Brain microvascular endothelial cell (primary cell): Measurements from ENCODE around the gene ACTL7A.
"Not testable (repeated sequence)": the region's sequence is repeated elsewhere in the genome, so short reads cannot be mapped to it uniquely, and the experiment has no call there.

Experiments
- DNase-seq: peaks from one replicate; pipeline ENCODE4 v3.0.0-alpha.2; 2020
- H3K27ac ChIP-seq: fragments of 250-450 bp; sonication (Bioruptor Pico); 2 replicates; pipeline ENCODE4 v1.5.1; 2020; ENCODE audit warnings: mild to moderate bottlenecking, moderate library complexity
- H3K27me3 ChIP-seq: fragments of 250-450 bp; sonication (Bioruptor Pico); replicated peaks from 2 replicates; pipeline ENCODE4 v1.5.1; 2020; ENCODE audit warnings: mild to moderate bottlenecking
- H3K36me3 ChIP-seq: fragments of 250-450 bp; sonication (Bioruptor Pico); replicated peaks from 2 replicates; pipeline ENCODE4 v1.5.1; 2020; ENCODE audit warnings: mild to moderate bottlenecking
- H3K4me3 ChIP-seq: 2 replicates; pipeline ENCODE4 v1.5.1; 2011; ENCODE audit warnings: low read depth, mild to moderate bottlenecking, control low read depth, low read length, moderate library complexity
- in situ Hi-C: cut with HindIII; loops from 2 replicates; pipeline ENCODE4 v1.10.0; 2017; ENCODE audit warnings: low sequenced_read_pairs, low pct_ligation_motif_present
- TF ChIP-seq, protein P1 (sequence below): IDR thresholded peaks from 2 replicates; pipeline ENCODE4 v1.5.1; 2011; ENCODE audit warnings: low read depth, mild to moderate bottlenecking, moderate library complexity, low read length, control low read depth, inconsistent platforms; ENCODE audit errors: missing control alignments

The ACTL7A gene

GRCh38 chr9:108883085-108883484, 21.0 kb downstream of the ACTL7A start:
- no peak overlapping the region for H3K4me3 ChIP-seq
- H3K36me3 ChIP-seq = peaks cover 14% of the 10 kb centered on the region
- TF ChIP-seq, protein P1, sequence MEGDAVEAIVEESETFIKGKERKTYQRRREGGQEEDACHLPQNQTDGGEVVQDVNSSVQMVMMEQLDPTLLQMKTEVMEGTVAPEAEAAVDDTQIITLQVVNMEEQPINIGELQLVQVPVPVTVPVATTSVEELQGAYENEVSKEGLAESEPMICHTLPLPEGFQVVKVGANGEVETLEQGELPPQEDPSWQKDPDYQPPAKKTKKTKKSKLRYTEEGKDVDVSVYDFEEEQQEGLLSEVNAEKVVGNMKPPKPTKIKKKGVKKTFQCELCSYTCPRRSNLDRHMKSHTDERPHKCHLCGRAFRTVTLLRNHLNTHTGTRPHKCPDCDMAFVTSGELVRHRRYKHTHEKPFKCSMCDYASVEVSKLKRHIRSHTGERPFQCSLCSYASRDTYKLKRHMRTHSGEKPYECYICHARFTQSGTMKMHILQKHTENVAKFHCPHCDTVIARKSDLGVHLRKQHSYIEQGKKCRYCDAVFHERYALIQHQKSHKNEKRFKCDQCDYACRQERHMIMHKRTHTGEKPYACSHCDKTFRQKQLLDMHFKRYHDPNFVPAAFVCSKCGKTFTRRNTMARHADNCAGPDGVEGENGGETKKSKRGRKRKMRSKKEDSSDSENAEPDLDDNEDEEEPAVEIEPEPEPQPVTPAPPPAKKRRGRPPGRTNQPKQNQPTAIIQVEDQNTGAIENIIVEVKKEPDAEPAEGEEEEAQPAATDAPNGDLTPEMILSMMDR = no peak
- no peak for DNase-seq
- in situ Hi-C loops = no loop called here
- no peaks in the 10 kb centered on the region for H3K27me3 ChIP-seq
- no peak overlapping the region for H3K27ac ChIP-seq

- no peak for DNase-seq
- Histone ChIP-seq H3K27me3 (no peaks in the 10 kb centered on the region), H3K36me3 (peaks cover 12% of the 10 kb centered on the region), H3K27ac (no peak overlapping the region), H3K4me3 (no peak overlapping the region)
- TF ChIP-seq, protein P1 = no peak
- in situ Hi-C loops = no loop called here
Measured at GRCh38 chr9:108884701-108885100, 22.6 kb downstream of the ACTL7A start.

DNA sequence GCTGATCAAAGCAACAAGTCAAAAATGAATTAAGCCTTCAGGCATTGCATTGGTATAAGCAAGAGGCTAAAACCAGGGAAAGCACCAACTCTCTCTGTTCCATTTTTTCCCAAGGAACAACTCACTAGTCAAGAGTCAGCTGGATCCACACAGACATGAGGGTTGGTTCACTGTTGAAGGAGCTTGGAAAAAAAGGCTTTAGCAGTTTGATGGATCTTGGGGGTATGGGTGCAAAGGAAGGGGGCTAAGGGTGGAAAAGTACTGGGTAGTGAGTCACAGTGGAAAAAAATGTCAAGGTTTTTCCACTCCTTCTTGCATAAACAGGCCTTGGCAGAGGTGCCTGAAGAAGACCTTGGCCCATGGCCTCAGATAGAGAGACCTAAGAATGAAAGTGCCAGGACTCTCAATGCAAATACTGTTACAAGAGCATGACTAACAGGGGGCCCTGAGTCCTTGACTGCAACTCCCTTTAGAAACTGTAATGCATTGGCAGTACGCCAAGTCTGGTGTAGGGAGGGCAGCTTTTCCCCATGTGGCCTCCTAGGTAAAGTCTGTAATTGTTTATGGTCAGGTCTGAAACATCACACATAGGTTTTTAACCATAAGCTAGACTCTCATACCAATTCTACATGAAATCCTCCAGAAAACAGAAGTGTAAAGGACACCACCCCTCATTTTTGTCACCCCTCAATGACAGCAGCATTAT, 23.7 kb downstream of the ACTL7A start:
- in situ Hi-C loops = no loop called here
- H3K27me3 ChIP-seq = no peaks in the 10 kb centered on the region
- H3K36me3 ChIP-seq = peaks cover 11% of the 10 kb centered on the region
- no peak overlapping the region for H3K4me3 ChIP-seq
- no peak overlapping the region for H3K27ac ChIP-seq
- TF ChIP-seq, protein P1 = no peak
- peak; percentile 75 for DNase-seq

- peaks cover 11% of the 10 kb centered on the region for H3K36me3 ChIP-seq
- H3K27ac ChIP-seq, H3K4me3 ChIP-seq, H3K27me3 ChIP-seq, DNase-seq, in situ Hi-C loops: not testable (repeated sequence)
Measured at GRCh38 chr9:108886594-108887271, 24.7 kb downstream of the ACTL7A start.

DNA sequence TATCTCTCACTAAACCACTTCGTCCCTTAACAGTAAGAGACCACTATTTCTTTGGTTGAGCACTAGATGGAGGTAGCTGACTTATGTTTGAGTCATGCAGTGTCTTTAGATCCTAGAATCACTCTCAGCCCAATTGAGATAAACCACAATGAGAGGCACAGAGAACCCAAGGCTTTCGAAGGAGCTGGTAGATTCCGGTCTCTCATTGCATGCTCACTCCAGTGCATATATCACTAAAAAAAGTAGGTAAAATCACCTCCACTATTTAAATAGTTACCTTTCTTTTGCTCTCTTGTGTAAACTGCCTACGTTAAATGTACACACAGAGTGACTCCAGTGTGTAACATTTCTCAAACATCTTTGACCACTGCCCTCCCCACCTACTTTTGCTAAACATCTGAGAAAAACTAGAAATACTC, 27.6 kb downstream of the ACTL7A start:
- in situ Hi-C loops = no loop called here
- no peak overlapping the region for H3K4me3 ChIP-seq
- no peaks in the 10 kb centered on the region for H3K27me3 ChIP-seq
- TF ChIP-seq, protein P1 = peak; percentile 27
- H3K36me3 ChIP-seq = peaks cover 17% of the 10 kb centered on the region
- DNase-seq = peak; percentile 9
- H3K27ac ChIP-seq = no peak overlapping the region

- in situ Hi-C loops = no loop called here
- Histone ChIP-seq H3K36me3 (peaks cover 38% of the 10 kb centered on the region), H3K4me3 (no peak overlapping the region), H3K27me3 (no peaks in the 10 kb centered on the region), H3K27ac (no peak overlapping the region)
- TF ChIP-seq, protein P1 = no peak
- no peak for DNase-seq
Measured at GRCh38 chr9:108894225-108894997, 32.3 kb downstream of the ACTL7A start.
